Panc1 (cell line): ENCODE measurements around the gene CARM1. TPM values are rescaled to one million over a fixed set of nuclear protein-coding genes. Genes with fewer than 3 reads are reported as not detected.
A peak's percentile ranks its signal among the peaks of the same experiment; 100 is the strongest.

ENCODE experiments used
- ATAC-seq: fragments of 200-7000 bp; cut with Tn5 transposase; 2 replicates; pipeline ENCODE4 v1.9.1; 2020; ENCODE audit warnings: mild to moderate bottlenecking, moderate library complexity
- BruUV-seq: library from RNA; stranded (reverse); fragments of 400-500 nt; replicated peaks from 2 replicates; lab custom pipeline; 2021; lab: Mats Ljungman, UMichigan
- CTCF ChIA-PET: fragments of 300-600 bp; sonication (Branson Sonifier 250); formaldehyde crosslinking; loops from one replicate; lab custom pipeline; 2022; ENCODE audit warnings: antibody characterized with exemption; lab: Charles Lee
- POLR2A ChIA-PET: fragments of 300-600 bp; sonication (Branson Sonifier 250); formaldehyde crosslinking; loops from one replicate; lab custom pipeline; 2022; ENCODE audit warnings: antibody characterized with exemption; lab: Charles Lee
- DNase-seq: peaks from one replicate; pipeline ENCODE4 v3.0.0-alpha.2; 2010; ENCODE audit warnings: low read depth, low spot score
- H3K27ac ChIP-seq: 2 replicates; pipeline ENCODE4 v1.5.1; 2011; ENCODE audit warnings: mild to moderate bottlenecking, low read length, inconsistent platforms
- H3K27me3 ChIP-seq: fragments of 200-500 bp; sonication (Bioruptor generic); 2 replicates; pipeline ENCODE4 v1.6.0; 2014; ENCODE audit warnings: low read length, inconsistent platforms; ENCODE audit not compliant: control insufficient read depth, insufficient read depth
- H3K36me3 ChIP-seq: fragments of 200-500 bp; sonication (Bioruptor generic); 2 replicates; pipeline ENCODE4 v1.5.1; 2014; ENCODE audit warnings: inconsistent platforms, mild to moderate bottlenecking, low read length, moderate library complexity; ENCODE audit not compliant: control insufficient read depth, insufficient read depth
- H3K4me1 ChIP-seq: 2 replicates; pipeline ENCODE4 v1.5.1; 2011; ENCODE audit warnings: inconsistent platforms, mild to moderate bottlenecking, low read length, moderate library complexity; ENCODE audit not compliant: control insufficient read depth, insufficient read depth
- H3K4me3 ChIP-seq, 2 experiments: 2 replicates each; pipeline ENCODE4 v1.5.1; 2011 to 2012; ENCODE audit warnings: low read depth in 2 of 2, low read length in 2 of 2, mild to moderate bottlenecking in 2 of 2, inconsistent platforms in 1 of 2, moderate library complexity in 1 of 2
- H3K9me3 ChIP-seq: fragments of 200-500 bp; sonication (Bioruptor generic); 2 replicates; pipeline ENCODE4 v1.5.1; 2014; ENCODE audit warnings: low read depth, mild to moderate bottlenecking, inconsistent platforms, low read length, moderate library complexity; ENCODE audit not compliant: control insufficient read depth, insufficient read depth
- POLR2AphosphoS5 ChIP-seq: IDR thresholded peaks from 2 replicates; pipeline ENCODE4 v1.6.1; 2012; ENCODE audit warnings: mild to moderate bottlenecking, low read depth, low read length, moderate library complexity
- SIN3A ChIP-seq: IDR thresholded peaks from 2 replicates; pipeline ENCODE4 v1.6.1; 2012; ENCODE audit warnings: low read depth, mild to moderate bottlenecking, low read length, moderate library complexity, borderline replicate concordance; ENCODE audit not compliant: insufficient read depth
- TCF7L2 ChIP-seq: IDR thresholded peaks from 2 replicates; pipeline ENCODE4 v1.6.1; 2011; ENCODE audit warnings: mild to moderate bottlenecking, low read depth, low read length, inconsistent platforms
- in situ Hi-C: cut with HindIII; loops from 2 replicates; pipeline ENCODE4 v1.10.0; 2016; ENCODE audit warnings: low sequenced_read_pairs, low pct_unique_long_range_greater_than_20kb
- intact Hi-C: fragments of 100-400 bp; cut with micrococcal nuclease; formaldehyde crosslinking; loops from one replicate; pipeline ENCODE4 v1.10.0; 2022; ENCODE audit not compliant: unreplicated experiment
- total RNA-seq: library from RNA; stranded (reverse); gene quantifications from one replicate; pipeline ENCODE4 v1.2.1, GENCODE V29; 2021; ENCODE audit not compliant: unreplicated experiment
- TF ChIP-seq, protein P1 (sequence below), 2 experiments: IDR thresholded peaks; 2 replicates each; pipeline ENCODE4 v1.6.1; 2011 to 2012; ENCODE audit warnings: low read depth in 2 of 2, control low read depth in 1 of 2, low read length in 1 of 2, mild to moderate bottlenecking in 1 of 2, moderate library complexity in 1 of 2; ENCODE audit not compliant: insufficient read depth in 1 of 2
- TF ChIP-seq, protein P2 (sequence below): fragments of 450-650 bp; IDR thresholded peaks from 2 replicates; pipeline ENCODE4 v1.5.1; 2017; ENCODE audit warnings: mild to moderate bottlenecking

The CARM1 gene
- total RNA-seq, 1 experiment from 2014 or later, result 44.9 TPM

DNA sequence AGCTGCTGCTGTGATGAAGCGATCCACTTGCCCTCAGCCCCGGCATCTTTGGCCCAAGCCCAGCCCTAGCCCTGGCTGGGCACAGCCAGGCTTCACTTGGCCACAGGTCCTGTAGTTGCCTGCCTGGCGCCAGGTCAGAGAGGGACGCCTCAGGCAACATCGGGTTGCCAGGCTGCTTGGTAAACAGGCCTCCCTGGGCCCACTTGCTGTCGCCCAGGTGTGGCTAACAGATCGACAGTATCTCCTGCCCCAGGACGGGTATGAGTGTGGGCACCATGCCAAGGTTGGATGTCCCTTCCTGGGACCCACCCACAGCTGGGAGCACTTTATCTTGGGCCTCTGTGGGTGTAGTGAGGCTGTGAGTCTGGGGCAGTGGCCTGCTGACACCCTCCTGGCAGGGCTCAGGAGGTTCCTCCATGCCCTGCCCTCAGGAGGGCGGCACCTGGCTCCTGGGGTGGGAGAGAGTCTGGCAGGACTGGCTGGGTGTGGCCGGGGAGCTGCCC is 27.8 kb downstream of the CARM1 start:
- Histone ChIP-seq H3K36me3 (no peaks in the 10 kb centered on the region), H3K4me3 (no peak overlapping the region), H3K4me1 (peaks cover 20% of the 10 kb centered on the region), H3K27me3 (no peaks in the 10 kb centered on the region), H3K27ac (no peak overlapping the region), H3K9me3 (no peaks in the 10 kb centered on the region)
- no peak for DNase-seq
- TF ChIP-seq TCF7L2, result no peak
- TF ChIP-seq POLR2AphosphoS5, result no peak
- TF ChIP-seq, protein P1, sequence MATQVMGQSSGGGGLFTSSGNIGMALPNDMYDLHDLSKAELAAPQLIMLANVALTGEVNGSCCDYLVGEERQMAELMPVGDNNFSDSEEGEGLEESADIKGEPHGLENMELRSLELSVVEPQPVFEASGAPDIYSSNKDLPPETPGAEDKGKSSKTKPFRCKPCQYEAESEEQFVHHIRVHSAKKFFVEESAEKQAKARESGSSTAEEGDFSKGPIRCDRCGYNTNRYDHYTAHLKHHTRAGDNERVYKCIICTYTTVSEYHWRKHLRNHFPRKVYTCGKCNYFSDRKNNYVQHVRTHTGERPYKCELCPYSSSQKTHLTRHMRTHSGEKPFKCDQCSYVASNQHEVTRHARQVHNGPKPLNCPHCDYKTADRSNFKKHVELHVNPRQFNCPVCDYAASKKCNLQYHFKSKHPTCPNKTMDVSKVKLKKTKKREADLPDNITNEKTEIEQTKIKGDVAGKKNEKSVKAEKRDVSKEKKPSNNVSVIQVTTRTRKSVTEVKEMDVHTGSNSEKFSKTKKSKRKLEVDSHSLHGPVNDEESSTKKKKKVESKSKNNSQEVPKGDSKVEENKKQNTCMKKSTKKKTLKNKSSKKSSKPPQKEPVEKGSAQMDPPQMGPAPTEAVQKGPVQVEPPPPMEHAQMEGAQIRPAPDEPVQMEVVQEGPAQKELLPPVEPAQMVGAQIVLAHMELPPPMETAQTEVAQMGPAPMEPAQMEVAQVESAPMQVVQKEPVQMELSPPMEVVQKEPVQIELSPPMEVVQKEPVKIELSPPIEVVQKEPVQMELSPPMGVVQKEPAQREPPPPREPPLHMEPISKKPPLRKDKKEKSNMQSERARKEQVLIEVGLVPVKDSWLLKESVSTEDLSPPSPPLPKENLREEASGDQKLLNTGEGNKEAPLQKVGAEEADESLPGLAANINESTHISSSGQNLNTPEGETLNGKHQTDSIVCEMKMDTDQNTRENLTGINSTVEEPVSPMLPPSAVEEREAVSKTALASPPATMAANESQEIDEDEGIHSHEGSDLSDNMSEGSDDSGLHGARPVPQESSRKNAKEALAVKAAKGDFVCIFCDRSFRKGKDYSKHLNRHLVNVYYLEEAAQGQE (IDR thresholded peaks at IDR 0.05; ENCODE audit: insufficient read depth in 1 of 2, low read depth in 2 of 2, low read length in 1 of 2), result no peak
- TF ChIP-seq, protein P2, sequence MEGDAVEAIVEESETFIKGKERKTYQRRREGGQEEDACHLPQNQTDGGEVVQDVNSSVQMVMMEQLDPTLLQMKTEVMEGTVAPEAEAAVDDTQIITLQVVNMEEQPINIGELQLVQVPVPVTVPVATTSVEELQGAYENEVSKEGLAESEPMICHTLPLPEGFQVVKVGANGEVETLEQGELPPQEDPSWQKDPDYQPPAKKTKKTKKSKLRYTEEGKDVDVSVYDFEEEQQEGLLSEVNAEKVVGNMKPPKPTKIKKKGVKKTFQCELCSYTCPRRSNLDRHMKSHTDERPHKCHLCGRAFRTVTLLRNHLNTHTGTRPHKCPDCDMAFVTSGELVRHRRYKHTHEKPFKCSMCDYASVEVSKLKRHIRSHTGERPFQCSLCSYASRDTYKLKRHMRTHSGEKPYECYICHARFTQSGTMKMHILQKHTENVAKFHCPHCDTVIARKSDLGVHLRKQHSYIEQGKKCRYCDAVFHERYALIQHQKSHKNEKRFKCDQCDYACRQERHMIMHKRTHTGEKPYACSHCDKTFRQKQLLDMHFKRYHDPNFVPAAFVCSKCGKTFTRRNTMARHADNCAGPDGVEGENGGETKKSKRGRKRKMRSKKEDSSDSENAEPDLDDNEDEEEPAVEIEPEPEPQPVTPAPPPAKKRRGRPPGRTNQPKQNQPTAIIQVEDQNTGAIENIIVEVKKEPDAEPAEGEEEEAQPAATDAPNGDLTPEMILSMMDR, result no peak
- no peak for TF ChIP-seq SIN3A
- POLR2A ChIA-PET, result no interaction called here
- intact Hi-C loops (no loop called here), in situ Hi-C loops (no loop called here)
- no TSS peak for BruUV-seq
- CTCF ChIA-PET, result no interaction called here
- ATAC-seq, result peak; percentile 57

DNA sequence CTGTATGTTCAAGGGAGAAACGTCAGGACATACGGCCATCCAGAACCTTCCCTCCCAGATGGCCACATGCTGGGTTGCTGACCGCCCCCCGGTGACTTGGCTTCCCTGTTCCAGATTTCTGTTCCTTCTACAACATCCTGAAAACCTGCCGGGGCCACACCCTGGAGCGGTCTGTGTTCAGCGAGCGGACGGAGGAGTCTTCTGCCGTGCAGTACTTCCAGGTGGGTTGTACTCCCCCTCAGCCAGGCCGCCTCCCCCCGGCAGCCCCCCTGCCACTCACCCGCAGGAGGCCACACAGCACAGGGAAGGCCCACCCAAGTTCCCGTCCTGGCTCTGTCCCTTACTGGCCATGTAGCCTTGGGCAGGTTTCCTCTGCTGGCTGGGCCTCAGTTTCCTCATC is 36.6 kb downstream of the CARM1 start:
- no peak overlapping the region for H3K27ac ChIP-seq
- no peak for TF ChIP-seq POLR2AphosphoS5
- TF ChIP-seq, protein P2, result no peak
- TF ChIP-seq TCF7L2, result no peak
- TF ChIP-seq SIN3A, result no peak
- TF ChIP-seq, protein P1 (IDR thresholded peaks at IDR 0.05; ENCODE audit: insufficient read depth in 1 of 2, low read depth in 2 of 2, low read length in 1 of 2), result no peak
- in situ Hi-C loops (no loop called here), intact Hi-C loops (no loop called here)
- DNase-seq, result no peak
- POLR2A ChIA-PET, result no interaction called here
- no peaks in the 10 kb centered on the region for H3K27me3 ChIP-seq
- no peaks in the 10 kb centered on the region for H3K9me3 ChIP-seq
- CTCF ChIA-PET, result no interaction called here
- no peak overlapping the region for H3K4me3 ChIP-seq
- no peaks in the 10 kb centered on the region for H3K4me1 ChIP-seq
- BruUV-seq, result no TSS peak
- no peak for ATAC-seq
- no peaks in the 10 kb centered on the region; the same call in 1 of the 2 replicates for H3K36me3 ChIP-seq
